Measurements from ENCODE around the gene CAMKMT.
"Not testable (repeated sequence)": the region's sequence is repeated elsewhere in the genome, so short reads cannot be mapped to it uniquely, and the experiment has no call there.

Gene CAMKMT

DNA sequence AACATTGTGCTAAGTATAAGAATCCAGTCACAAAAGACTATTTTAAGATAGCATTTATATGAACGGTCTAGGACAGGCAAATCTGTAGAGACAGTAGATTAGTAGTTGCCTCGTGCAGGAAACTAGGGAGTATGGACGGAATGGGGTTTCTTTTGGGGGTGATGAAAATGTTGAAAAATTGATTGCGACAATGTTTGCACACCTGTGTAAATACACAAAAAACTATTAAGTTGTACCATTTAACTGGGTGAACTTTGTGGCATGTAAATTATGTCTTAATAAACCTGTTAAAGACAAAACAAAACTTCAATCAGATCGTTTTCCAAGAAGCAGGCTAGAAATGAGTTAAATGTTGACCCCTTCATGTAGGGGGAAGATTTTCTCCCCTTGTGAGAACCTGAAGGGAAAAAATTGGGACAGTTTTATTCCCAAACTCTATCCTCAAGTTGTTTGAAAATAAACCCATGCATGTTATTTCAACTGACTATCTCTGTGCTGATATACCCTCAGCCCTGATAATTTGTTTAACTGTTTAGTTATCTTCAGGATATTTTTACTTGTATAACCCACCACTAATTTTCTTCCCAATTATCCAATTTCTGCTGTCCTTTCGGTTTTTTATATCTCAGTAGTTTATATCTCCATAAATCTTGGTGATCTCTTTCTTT is 87.2 kb downstream of the CAMKMT start:
- DNase-seq = no peak

DNA sequence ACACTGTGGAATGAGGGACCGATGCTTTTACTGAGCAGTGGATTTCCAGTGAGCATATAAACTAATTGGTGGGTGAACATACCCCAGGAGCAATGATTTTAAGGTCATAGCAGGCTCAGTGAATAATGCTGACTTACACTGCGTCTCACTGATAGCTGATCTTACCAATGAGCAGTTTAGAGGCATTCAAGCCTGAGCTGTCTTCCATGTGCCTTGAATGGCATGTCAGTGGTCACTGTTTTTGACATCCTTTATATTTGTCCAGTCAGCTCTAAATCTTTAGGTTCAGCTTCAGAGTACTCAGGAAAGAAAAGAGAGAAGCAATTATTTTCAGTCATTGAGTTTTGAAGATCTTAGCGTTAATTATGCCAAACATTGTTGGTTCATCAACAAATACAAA is 88.3 kb downstream of the CAMKMT start:
- DNase-seq = no peak

DNA sequence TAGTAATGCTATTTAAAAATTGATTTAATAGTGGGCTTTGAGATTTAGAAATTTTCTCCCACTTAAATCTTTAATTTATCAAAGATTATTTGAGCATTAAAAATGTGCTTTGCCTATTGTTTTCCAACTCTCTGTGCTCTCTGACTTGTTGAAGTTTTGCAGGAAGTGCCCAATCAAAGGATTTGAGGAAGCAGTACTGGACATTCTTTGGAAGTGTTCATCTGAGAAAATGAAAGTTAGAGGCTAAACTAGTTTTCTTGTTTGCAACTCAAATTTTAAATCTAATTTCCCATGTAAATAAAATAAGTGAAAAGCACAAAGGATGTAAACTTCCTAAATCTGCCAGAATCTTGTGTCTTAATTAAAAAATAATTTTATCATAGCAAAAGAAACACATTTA is 89.1 kb downstream of the CAMKMT start:
- DNase-seq = no peak

DNA sequence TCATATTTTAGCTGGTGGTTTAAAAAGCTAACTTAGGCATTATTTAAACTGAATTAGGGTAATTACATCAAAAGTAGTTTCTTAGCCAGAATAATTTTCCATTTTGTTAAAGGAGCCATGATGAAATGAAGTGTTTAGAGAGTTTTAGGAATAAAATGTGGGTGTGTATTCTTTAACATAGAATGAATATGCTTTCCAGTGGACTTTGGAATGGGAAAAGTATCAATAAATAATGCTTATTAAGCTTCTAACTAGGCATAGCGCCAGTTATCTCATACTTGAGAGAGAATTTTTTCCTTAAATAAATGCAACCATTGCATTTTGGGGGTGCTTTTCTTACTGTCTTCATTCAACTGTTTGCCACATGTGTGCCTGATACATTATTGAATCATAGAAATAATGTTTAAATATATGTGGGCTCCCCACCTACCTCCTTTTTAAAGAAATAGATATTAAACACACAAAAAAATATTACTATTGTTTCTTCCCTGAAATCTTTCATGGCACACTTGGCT is 90.4 kb downstream of the CAMKMT start:
- no peak for DNase-seq

DNA sequence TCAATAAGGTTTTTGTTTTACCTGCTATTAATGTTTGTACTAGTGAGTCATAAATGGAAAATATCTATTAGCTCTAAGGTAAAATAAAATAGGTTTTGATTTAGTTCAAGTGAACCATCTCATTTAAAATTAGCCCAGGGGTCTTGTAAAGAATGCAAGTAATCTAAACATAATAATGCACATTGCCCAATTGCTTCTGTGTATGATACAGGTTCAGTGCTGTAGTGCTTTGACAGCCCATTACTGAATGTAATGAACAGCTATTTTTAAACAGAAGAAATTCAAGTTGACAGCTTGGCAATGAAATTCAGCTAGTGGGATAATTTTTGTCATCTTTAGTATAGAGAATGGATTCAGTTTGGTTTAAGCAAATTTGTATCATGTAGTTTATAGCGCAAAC is 91.5 kb downstream of the CAMKMT start:
- DNase-seq = no peak

DNA sequence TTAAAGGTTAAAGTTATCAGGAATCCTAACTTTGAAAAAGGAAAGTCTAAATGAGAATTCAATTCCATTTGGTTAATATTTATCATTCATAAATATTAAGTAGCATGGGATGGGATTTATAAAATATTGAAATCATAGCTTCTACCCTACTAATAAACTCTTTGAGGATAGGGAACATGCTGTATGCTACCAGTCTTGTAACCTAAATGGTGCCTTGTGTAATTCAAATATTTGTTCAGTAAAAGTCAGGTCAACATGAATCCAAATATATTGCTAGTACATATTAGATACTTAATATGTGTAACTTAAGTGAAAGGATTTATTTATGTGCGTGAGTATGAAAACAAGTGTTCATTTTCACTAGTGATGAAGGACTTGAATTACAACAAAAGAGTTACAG is 94.1 kb downstream of the CAMKMT start:
- DNase-seq = no peak

DNA sequence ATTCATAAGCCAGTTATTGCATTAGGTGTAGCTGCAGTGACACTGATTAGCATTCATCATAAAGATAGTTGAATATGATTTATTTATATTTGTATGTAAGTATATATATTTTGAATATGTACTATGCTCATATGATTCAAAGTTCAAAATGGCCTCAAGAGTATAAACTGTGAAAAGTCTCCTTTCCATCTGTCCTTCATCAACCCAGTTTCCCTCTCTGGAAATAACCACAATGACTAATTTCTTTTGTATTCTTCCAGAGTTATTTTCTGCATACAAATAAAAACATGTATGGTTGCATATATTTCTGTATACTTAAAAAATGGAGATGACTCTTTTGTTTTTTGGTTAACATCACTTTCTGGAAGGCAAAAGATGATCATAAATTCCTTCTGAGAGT is 95.2 kb downstream of the CAMKMT start:
- no peak for DNase-seq

DNA sequence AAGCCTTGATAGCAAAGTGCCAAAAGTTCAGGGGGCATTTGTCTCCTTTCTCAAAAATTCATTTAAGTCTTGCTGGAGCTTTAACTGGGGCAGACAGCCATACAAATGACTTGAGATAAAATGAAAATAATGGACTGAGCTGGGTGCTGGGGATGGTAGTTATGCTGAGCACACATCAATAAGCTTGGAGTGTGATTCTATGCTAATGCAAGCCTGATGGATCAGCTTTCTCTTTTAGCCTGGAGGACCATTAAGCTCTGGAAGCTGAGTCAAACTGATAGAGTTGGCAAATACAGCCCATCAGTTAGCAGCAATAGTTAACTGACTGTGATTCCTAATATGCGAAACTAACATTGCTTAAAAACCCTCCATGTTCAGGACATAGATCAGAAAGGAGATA is 98.0 kb downstream of the CAMKMT start:
- DNase-seq = no peak

DNA sequence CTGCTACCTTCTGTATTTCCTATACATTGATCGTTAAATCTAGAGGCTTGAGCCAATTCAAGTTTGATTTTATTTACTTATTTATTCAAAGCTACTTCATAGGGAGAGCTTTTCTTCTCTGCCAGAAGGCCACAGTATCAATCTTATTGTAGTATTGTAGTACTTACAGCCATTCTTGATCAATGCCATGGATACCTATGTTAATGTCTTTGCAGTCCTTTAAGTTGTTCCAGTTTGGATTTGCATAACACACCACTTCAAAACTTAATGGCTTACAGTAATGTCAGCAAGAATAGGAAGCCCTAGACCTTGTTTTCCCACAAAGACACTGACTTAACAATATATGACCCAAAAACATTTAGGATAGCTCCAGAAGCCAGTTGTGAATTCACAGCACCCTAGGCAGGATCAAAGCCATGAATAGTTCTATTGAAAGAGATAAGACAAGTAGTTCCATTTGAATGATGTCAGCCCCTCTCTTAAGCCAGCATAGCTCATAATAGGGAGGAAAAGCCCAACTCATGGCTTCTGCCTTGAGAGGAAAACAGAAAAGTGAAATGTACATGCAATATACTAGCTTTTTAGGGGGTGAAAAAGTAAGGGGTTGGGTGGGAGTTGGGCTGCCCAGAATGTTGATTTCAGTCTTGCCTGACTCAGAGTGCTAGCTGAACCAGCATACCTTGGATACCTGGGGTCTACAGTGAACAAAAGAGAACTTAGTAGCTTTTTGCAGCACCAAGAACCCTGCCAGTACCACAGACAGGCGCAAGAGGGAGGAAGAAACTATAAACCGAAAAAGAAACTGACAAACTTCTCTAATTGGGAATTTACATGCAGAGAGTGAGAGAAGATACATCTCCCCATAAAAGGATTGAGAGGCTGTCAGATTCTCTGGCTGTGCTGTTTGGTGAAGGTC is 101.4 kb downstream of the CAMKMT start:
- DNase-seq = no peak

DNA sequence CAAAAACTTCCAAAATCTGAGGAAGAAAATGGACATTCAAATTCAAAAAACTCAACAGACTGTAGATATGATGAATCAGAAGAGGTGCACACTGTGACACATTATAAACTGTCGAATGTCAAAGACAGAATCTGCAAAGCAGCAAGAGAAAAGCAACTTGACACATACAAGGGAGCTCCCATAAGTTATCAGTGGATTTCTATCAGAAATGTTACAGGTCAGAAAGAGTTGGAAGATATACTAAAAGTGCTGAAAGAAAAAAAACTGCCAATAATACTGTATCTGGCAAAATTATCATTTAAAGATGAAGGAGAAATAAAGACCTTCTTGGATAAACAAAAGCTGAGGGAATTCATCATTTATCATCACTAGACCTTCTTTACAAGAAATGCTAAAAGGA is 102.7 kb downstream of the CAMKMT start:
- no peak for DNase-seq

DNA sequence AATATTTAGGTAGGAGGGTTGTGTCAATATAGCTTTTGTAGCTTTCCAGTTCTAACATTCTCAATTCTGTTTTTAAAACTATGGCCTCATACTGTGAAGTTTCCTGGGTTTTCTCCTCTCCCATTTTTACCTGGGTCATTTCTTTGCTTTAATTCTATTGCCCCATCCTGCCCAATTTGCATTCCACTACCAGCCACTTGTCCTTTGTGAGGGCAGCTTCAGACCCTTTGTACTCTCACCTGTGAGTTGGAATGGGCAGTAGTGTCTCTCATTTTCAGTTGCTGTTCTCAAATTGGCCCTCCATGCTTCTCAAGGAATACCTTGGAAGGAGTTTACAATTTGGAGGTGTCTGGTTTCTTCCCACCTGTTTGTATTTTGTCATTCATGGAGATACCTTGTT is 108.4 kb downstream of the CAMKMT start:
- DNase-seq = no peak

DNA sequence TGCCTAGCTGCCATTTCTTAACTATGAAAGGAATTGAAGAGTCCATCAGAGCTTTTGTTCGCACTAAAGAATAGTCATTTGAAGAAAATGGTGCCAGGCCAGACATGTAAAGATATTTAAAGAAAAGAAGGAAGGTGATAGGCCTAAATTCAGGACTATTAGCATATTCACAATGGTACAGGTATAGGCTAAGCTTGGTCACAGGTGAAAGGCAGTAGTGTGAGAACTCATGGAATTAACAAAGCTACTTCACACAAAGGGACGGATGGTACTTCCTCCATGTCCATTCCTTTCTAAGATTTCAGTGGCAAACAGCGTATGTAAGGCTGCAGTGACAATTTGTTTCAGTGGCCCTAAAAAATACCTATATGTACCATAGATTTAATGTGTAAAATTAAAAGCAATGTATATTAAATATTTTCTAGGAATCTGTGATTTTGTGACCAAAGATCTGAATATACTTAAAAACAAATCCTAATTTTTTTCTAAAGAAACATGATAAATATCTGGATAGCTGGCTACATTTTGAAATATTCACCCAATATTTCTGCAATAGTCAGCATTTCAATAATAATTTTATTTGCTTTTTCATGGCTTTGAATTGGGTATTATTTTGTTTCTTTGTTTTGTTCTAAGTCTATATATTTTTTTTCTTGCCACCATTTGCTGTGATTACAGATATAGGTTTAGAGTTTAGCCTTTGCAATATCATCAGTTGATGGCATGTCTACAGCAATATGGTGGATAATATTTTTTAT is 116.1 kb downstream of the CAMKMT start:
- DNase-seq = no peak

DNA sequence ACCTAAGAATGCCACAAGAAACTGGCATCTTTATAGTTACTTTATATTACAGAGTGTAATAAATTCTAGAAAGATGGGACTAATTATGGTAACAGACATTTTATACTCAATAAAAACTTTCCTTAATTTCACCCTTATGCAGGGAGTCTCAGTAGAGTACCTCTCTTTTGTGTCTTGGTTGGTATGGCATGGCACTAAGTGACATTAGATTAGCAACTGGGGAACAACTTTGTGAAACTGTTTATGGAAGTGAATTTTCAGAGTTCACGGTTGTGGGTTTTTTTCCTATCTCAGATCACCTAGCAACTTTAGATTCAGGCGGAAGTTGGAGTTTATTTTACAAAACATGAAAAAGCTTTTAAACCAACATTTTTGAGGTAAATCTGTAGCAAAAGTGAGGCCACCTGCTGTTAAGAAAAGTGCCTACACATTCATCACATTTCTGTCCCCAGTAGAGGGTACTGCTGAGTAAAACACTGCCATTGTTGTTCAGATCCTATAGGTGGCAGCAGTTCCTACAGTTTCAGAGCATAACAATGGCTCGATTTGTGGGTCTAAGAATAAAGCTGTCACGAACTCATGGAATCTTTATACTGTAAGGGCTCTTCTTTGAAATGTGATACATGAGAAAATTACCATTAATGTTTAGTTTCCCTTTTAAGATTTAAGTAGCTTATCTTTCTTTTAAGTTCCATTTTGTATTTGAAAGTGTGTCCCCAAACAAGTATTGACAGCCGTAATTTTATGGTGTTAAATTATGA is 117.6 kb downstream of the CAMKMT start:
- peak; percentile 83 for DNase-seq

DNA sequence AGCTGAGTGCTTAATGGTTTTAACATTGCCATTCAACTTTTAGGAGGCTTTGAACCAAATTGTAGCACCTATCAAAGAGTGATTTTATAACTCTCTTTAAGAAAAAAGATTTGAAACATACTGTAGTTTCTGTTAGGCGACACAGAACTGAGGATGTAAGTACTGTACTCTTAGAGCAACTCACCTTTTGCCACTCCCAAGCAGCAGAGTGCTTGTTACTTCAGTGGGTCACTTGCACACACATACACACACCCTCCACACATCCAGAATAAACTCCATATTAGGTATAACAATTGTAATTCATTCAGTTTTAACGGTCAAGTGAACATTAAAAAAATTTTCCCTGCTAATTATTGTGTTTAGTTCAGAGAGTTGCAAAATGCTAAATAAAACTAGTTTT is 118.3 kb downstream of the CAMKMT start:
- DNase-seq = no peak

DNA sequence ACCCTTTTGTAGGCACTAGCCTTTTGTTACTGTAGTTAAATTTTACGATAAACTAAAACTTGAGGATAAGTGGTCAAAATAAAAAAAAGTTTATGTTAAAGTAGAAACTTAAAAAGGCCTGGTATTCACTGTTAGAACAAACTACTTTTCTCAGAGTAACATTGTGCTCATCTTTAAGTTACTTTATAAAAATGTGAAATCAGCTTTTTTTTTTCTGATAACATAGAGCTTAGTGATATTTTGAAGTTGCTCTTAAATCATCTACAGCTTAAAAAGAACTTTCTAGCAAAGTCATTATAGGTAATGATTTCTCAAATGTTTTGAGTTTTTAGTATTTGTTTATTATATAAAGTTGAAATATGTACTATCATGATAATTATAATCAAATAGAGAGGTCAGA is 125.3 kb downstream of the CAMKMT start:
- no peak for DNase-seq

DNA sequence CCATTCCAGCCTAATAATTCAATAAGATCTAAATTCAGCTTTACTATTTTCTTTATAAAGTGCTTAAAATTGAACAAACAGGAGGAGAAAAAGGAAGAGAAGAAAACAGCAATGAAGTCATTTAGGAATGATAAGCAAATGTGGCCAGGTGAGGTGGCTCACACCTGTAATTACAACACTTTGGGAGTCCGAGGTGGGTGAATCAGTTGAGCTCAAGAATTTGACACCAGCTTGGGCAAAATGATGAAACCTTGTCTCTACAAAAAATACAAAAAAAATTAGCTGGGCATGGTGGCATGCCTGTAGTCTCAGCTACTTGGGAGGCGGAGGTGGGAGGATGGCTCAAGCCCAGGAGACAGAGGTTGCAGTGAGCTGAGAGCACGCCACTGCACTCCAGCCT is 129.0 kb downstream of the CAMKMT start:
- DNase-seq = no peak

DNA sequence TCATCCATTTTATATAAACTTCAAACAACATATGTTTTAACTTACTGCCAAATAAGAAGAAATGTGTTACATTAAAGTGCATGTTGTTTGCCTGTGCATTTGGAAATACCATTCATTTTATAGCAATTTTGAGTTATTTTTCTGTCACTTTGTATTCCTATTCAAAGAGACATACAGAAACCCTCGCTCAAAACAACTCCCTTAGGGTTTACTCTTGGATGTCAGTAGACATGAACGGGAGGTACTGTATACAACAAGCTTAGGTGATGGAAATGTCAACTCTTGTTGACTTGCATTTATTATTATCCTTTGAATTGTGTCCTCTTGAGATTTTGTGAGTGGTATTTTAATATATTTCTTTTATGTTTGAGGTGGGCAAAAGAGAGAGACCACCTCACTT is 132.3 kb downstream of the CAMKMT start:
- no peak for DNase-seq

DNA sequence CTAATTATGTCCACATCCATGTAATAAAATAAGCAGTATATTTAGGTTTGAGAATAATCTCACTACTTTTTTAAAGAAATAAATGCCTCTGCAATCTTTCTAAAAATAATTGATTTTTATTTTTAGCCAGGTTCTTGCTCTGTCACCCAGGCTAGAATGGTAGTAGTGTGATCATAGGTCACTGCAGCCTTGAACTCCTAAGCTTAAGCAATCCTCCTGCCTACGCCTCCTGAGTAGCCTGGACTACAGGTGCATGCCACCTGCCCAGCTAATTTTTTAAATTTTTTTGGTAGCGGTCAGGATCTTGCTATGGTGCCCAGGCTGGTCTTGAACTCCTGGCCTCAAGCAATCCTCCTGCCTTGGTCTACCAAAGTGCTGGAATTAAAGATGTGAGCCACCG is 133.3 kb downstream of the CAMKMT start:
- no peak for DNase-seq

DNA sequence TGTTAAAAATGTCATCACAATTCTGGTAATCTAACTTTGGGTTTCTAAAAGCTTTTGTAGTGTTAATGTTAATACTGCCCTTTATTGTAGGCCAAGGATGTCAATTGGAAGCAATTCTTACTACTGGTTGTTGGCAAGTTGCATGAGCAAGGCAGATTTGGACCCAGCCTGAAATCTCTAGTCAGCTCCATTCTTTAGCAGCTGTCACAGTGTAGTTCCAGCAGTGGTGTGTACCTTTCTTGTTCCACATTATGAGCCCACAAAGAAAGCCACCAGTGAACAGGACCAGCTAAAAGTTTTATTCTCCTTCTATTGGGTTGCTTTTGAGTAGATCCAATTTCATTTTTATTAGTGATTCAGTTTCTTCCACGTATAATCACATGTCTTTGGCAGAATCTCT is 133.8 kb downstream of the CAMKMT start:
- no peak for DNase-seq

DNA sequence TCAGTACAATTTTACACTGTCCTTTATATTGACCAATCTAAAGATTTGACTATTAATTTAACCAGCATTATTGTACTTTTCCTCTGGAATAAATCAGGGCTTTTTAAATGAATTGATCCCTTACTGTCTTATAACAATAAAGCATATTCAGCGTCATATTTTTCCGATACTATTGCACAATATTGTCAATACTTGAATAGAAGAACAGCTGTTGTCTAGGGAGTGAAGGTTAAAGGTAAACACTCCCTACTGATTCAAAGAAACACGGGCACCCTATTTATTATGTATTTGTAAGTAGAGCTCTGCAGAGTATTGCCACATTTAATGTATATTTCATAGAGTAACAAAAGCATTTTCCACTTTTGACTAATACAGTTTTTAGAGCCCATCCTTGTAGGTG is 134.4 kb downstream of the CAMKMT start:
- no peak for DNase-seq

DNA sequence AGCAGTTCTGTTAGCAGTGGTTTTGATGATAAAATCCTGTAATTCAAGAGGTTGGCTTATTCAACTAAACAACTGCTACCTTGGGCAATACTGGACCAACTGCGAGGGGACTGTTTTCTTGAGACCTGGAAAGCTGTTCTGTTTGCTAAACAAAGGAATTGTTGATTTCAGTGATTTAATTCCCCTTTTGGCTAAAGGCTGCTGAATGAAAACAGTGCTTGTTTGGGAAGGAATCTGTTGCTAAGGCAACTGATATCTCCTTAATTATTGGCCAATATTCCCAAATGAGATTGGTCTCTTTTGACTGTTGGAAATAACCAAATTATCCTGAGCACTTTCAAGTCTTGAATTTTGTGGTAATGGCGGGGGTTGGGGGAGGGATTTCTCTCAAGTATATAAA is 136.8 kb downstream of the CAMKMT start:
- DNase-seq = no peak

DNA sequence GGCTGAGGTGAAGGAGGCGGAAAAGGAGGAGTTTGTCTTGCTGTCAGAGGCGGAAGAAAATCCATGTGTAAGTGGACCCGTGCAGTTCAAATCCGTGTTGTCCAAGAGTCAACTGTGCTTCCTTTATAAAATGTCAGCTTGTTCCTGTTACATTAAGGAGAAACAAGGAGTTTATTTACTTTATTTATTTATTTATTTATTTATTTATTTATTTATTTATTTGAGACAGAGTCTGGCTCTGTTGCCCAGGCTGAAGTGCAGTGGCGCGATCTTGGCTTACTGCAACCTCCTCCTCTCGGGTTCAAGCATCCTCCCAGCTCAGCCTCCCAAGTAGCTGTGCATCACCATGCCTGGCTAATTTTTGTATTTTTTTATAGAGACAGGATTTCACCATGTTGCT is 143.9 kb downstream of the CAMKMT start:
- DNase-seq = not testable (repeated sequence)

DNA sequence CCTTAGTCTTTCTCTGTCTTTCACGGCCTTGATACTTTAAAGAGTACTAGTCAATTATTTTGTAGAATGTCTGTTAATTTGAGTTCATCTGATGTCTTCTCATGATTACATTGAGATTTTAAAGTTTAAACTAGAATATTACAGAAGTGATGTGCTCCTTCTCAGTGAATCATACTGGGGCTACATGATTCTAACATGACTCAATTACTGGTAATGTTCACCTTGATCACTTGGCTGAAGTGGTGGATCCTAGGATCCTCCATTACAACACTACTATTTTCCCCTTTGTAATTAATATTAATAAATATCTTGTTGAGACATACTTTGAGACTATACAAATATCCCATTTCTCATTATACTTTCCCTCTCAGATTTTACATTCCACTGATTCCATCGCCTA is 148.5 kb downstream of the CAMKMT start:
- no peak for DNase-seq
